Effector memory CD4-positive, alpha-beta T cell (primary cell): ENCODE results near the gene ZNF365.
"Not testable (repeated sequence)": the region's sequence is repeated elsewhere in the genome, so short reads cannot be mapped to it uniquely, and the experiment has no call there.

Source experiments
- DNase-seq, 3 donors: peaks; one replicate each; pipeline ENCODE4 v3.0.0-alpha.2; 2020
- H3K27ac ChIP-seq: 2 replicates; pipeline ENCODE4 v1.7.0; 2013; ENCODE audit warnings: mild to moderate bottlenecking, low read length, moderate library complexity; ENCODE audit not compliant: insufficient read depth, poor library complexity, severe bottlenecking
- H3K27me3 ChIP-seq: replicated peaks from 2 replicates; pipeline ENCODE4 v1.7.0; 2013; ENCODE audit warnings: mild to moderate bottlenecking, low read length; ENCODE audit not compliant: insufficient read depth, control insufficient read depth, poor library complexity, severe bottlenecking
- H3K36me3 ChIP-seq: 2 replicates; pipeline ENCODE4 v1.7.0; 2013; ENCODE audit warnings: mild to moderate bottlenecking, low read length, moderate library complexity; ENCODE audit not compliant: control insufficient read depth, insufficient read depth
- H3K4me1 ChIP-seq: 2 replicates; pipeline ENCODE4 v1.7.0; 2013; ENCODE audit warnings: low read length, mild to moderate bottlenecking; ENCODE audit not compliant: control insufficient read depth, insufficient read depth, poor library complexity, severe bottlenecking
- H3K4me3 ChIP-seq: 2 replicates; pipeline ENCODE4 v1.7.0; 2013; ENCODE audit warnings: low read length, low read depth, mild to moderate bottlenecking; ENCODE audit not compliant: insufficient read depth, poor library complexity, severe bottlenecking
- H3K9me3 ChIP-seq: 2 replicates; pipeline ENCODE4 v1.7.0; 2013; ENCODE audit warnings: mild to moderate bottlenecking, low read length, moderate library complexity; ENCODE audit not compliant: control insufficient read depth

ZNF365 gene

DNA sequence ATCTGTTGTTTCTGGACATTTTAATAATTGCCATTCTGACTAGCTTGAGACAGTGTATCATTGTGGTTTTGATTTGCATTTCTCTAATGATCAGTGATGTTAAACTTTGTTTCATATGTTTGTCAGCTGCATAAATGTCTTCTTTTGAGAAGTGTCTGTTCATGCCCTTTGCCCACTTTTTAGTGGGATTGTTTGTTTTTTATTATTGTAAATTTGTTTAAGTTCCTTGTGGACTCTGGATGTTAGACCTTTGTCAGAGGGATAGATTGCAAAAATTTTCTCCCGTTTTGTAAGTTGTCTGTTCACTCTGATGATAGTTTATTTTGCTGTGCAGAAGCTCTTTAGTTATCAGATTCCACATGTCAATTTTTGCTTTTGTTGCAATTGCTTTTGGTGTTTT lies 36.8 kb downstream of the ZNF365 start:
- not testable (repeated sequence) for H3K4me3 ChIP-seq, H3K36me3 ChIP-seq, H3K27ac ChIP-seq, H3K9me3 ChIP-seq, H3K4me1 ChIP-seq, DNase-seq, H3K27me3 ChIP-seq

DNA sequence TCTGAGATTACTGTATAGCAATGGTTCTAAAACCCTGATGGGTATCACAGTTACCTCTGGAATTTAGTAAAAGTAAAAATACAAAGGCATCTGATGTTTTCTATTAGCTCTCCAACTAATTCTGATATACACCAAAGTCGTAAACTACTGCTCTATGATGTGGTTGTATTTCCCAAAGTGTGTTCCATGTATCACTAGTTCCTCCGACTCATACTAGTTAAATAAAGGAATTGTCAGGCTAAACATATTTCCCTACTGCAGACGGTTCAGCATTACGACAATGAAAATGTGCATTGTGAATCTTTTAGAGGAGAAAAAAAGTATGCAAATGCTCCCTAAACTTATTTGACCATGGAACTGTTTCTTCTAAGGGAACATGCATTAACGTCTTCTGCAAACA lies 38.9 kb downstream of the ZNF365 start:
- Histone ChIP-seq H3K4me1 (no peaks in the 10 kb centered on the region), H3K9me3 (no peaks in the 10 kb centered on the region), H3K27ac (no peak overlapping the region), H3K4me3 (no peak overlapping the region), H3K36me3 (no peaks in the 10 kb centered on the region), H3K27me3 (no peaks in the 10 kb centered on the region)
- no peak for DNase-seq

DNA sequence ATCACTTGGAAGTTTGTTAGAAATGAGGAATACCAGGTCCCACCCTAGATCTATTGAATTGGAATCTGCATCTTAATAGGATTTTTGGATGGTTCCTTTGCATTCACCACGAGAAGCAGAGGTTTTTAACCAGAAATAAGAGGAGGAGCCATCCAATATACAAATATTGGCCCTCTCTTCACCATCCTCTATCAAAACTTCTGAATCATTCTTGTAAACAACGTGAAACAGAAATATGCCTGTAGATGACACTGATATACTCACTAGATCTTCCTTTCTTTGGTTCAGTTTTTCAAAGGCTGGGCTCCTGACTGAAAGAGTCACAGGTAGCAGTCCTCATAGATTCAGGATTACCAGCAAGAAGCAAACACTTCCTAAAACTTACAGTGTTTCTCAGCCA lies 39.5 kb downstream of the ZNF365 start:
- H3K36me3 ChIP-seq: no peaks in the 10 kb centered on the region
- DNase-seq: no peak
- H3K4me3 ChIP-seq: no peak overlapping the region
- no peaks in the 10 kb centered on the region for H3K9me3 ChIP-seq
- H3K27ac ChIP-seq: no peak overlapping the region
- no peaks in the 10 kb centered on the region for H3K27me3 ChIP-seq
- no peaks in the 10 kb centered on the region for H3K4me1 ChIP-seq

DNA sequence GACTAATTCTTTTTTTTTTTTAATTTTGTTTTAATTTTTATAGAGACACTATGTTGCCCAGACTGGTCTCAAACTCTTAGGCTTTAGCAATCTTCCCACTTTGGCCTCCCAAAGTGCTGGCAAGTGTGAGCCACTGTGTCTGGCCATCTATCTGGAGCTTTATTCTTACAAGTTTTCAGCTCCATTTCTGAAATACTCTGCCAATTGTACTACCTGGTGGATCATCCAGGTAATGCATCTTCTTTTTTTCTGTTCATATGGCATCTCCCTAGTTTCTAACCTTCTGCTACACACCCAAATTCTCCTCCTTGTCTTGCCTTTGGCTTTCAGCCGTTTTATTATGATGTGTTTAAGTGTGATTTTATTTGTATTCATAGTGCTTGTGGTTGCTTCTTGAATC lies 40.2 kb downstream of the ZNF365 start:
- H3K27ac ChIP-seq: no peak overlapping the region
- H3K4me1 ChIP-seq: no peaks in the 10 kb centered on the region
- H3K9me3 ChIP-seq: no peaks in the 10 kb centered on the region
- no peaks in the 10 kb centered on the region for H3K27me3 ChIP-seq
- DNase-seq: no peak
- no peaks in the 10 kb centered on the region for H3K36me3 ChIP-seq
- H3K4me3 ChIP-seq: no peak overlapping the region

DNA sequence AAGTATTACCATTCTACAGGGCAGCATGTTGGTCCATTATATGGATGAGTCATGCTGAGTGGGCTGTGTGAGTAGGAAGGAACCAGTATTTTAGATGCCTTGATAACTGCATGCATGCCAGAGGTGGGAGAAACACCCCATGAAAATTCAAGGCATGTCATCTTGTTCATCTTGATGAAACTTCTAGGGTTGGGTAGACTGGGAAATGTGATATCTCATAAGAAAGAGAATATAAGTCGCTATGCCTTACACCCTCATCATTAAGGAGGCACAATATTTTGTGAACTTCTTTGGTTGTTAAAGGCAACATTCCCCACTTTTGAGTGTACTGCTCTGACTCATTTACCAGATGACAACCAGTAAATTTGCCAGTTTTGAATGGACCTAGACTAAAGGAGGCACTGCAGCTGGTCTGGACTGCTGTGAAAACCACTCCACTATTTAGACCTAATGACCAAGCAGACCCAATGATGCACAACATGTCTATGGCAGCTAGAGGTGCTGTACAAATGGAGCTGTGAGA lies 48.0 kb downstream of the ZNF365 start:
- Histone ChIP-seq H3K4me1 (no peaks in the 10 kb centered on the region), H3K27ac (no peak overlapping the region), H3K36me3 (no peaks in the 10 kb centered on the region), H3K9me3 (no peaks in the 10 kb centered on the region), H3K27me3 (no peaks in the 10 kb centered on the region), H3K4me3 (no peak overlapping the region)
- no peak for DNase-seq

DNA sequence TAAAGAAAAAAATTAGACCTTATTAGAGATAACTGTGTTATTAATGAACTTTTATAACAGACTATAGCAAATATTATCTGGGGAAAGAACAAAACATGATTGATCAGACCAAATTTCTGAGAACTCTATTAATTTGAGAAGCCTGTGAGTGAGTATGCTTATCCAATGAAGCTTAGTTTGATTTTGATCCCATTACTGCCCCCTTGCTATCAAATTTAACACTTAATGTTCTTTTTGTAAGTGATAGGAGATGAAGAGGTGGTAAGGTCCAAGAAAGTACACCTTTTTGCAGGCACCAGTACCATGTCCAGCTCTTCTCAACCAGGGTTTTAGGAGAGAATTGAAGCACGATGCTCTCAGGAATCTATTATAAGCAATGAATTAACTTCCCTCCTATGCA lies 49.9 kb downstream of the ZNF365 start:
- Histone ChIP-seq H3K27me3 (no peaks in the 10 kb centered on the region), H3K27ac (no peak overlapping the region), H3K4me3 (no peak overlapping the region), H3K4me1 (no peaks in the 10 kb centered on the region), H3K9me3 (no peaks in the 10 kb centered on the region), H3K36me3 (no peaks in the 10 kb centered on the region)
- no peak for DNase-seq

DNA sequence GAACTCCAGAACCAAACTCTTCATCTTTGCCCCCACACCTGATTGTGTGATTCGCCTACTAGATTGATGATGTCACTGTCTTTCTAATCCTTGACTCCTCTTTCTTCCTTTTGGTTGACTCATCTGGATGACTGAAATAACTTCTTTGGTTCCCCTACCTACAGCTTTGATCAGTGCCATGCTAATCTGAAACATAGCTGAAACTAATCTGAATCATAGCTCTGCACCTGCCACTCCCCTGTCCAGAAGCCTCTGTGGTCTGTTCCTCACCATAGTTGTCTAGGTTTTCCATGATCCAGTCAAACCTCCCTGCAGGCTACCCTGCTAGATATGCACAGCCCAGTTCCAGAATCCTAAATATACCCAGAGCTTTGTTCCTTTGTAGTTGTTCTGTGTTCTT lies 51.9 kb downstream of the ZNF365 start:
- H3K9me3 ChIP-seq: no peaks in the 10 kb centered on the region
- H3K4me1 ChIP-seq: no peaks in the 10 kb centered on the region
- no peak for DNase-seq
- H3K36me3 ChIP-seq: no peaks in the 10 kb centered on the region
- no peaks in the 10 kb centered on the region for H3K27me3 ChIP-seq
- H3K27ac ChIP-seq: no peak overlapping the region
- no peak overlapping the region for H3K4me3 ChIP-seq

DNA sequence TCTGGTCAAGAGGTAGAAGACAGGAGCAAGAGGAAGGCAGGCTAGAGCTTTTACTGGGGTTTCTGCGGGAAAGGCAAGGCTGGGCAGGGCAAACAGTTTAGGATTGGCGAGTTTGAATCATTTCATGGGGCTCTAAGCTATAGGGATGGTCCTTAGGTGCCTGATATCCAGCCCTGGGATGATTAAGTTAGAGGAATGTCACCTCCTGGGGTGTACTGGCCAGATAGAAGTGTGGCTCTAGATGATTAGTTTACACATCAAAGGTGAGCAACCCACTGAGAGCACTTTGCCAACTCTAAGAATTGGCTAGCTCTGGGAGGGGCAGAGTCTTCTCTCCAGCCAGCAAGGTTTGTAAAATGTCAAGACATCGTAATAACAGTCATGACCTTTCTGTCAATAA lies 52.4 kb downstream of the ZNF365 start:
- DNase-seq: no peak
- Histone ChIP-seq H3K27ac (no peak overlapping the region), H3K36me3 (no peaks in the 10 kb centered on the region), H3K9me3 (no peaks in the 10 kb centered on the region), H3K4me3 (no peak overlapping the region), H3K27me3 (no peaks in the 10 kb centered on the region), H3K4me1 (no peaks in the 10 kb centered on the region)

DNA sequence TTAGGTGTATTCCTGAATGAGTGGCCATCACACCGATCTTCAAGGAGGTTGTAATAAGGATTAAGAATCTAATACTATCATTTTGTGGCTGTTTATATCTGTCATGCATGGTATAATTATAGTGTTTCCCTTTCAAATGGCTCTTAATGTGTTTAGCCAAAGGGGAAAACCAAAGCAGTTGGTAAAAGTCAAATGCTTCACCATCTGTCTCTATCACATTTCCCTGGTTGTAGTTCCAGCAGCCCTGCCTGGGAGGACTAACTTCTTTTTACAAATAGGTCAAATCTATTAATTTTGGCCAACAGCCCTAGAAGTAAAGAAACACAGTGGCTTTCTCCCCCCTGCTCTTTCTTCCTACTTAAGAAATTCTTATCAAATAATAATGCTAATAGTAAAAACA lies 56.7 kb downstream of the ZNF365 start:
- Histone ChIP-seq H3K9me3 (no peaks in the 10 kb centered on the region), H3K36me3 (no peaks in the 10 kb centered on the region), H3K27ac (no peak overlapping the region), H3K27me3 (no peaks in the 10 kb centered on the region), H3K4me3 (no peak overlapping the region), H3K4me1 (no peaks in the 10 kb centered on the region)
- DNase-seq: no peak

DNA sequence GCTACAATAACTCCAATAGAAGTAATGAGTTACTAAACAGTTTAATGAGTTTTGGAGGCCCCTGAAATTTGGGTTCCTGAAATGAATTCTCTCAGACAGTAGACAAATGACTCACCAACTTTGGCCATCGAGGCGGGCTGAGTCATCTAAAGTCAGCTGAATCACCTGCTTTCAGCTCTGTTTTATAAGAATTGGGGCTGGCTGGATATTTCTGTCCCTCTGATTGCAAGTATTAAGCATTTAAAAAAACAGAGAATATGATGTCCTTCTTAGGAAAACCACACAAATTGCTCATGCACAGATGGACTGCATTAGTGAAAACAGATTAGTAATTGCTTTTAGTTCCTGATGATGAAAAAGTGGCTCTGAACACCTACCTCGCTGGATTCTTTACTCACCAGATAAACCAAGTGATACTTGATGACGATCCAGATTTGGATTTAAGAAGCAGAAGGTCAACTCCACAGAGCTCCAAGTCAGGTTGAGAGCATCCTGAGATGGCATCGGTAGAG lies 59.1 kb downstream of the ZNF365 start:
- H3K9me3 ChIP-seq: no peaks in the 10 kb centered on the region
- DNase-seq: no peak
- H3K4me1 ChIP-seq: no peaks in the 10 kb centered on the region
- H3K27me3 ChIP-seq: no peaks in the 10 kb centered on the region
- no peak overlapping the region for H3K27ac ChIP-seq
- H3K4me3 ChIP-seq: no peak overlapping the region
- H3K36me3 ChIP-seq: no peaks in the 10 kb centered on the region

DNA sequence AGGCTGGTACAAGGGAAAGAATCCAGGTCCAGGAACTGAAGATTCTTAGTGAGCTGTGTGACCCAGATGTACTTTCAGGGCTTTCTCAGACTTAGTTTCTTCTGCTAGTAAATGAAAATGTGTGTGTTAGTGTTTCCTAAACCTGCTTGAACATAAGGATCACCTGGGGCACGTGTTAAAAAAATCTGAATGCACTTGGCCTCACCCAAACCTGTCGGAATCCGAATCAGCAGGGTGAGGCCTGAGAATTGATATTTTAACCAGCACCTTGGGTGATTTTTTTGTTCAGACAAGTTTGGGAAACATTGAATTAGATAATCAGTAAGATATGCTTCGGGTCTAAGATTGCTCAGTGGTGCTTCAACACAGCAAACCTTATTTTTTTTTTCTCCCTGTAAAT lies 59.7 kb downstream of the ZNF365 start:
- DNase-seq: no peak
- no peaks in the 10 kb centered on the region for H3K36me3 ChIP-seq
- no peaks in the 10 kb centered on the region for H3K27me3 ChIP-seq
- H3K4me3 ChIP-seq: no peak overlapping the region
- no peaks in the 10 kb centered on the region for H3K4me1 ChIP-seq
- H3K27ac ChIP-seq: no peak overlapping the region
- no peaks in the 10 kb centered on the region for H3K9me3 ChIP-seq
